EL (cell line): ENCODE results near the gene EFHC2.
"Not testable (repeated sequence)": the region's sequence is repeated elsewhere in the genome, so short reads cannot be mapped to it uniquely, and the experiment has no call there.

Experiments
- DNase-seq: peaks from one replicate; pipeline ENCODE4 v3.0.0-alpha.2; 2016

Gene EFHC2

DNA sequence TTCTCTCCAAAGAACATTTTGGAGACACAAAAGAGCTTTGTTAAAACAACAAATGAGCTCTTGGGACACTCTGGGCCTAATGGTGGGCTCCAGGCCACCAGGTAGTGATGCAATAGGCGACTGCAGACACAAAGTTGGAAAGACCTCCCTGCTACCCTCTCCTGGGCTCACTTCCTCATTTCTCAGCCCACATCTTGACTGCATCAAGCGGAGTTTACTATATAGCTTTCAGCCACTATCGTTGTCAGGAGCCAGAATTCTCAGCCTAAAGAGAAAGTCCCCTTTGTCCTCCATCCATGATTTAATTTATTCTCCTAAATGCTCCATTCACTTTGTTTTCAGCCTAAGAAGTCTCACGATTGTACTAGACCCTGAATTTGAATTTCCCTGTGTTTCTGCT lies 114.9 kb downstream of the EFHC2 start:
- no peak for DNase-seq

DNA sequence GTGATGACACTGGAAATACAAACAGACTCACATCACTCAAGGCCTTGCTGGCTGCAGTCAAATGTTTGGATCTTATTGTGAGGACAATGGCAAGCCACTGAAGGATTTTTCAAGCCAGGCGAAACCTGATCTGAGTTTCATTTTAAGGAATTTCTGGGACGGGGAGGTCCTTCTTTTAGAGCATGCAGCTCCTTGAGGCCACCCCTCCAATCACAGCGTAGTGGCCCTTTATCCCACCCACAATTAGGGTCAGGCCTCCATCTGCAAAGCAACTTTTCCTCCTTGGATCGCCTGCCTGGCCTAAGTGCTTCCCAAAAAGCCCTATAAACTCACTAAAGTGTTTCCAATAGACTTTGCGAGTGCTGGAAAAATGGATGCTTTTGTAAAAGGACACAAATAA lies 115.5 kb downstream of the EFHC2 start:
- peak; percentile 1 for DNase-seq

DNA sequence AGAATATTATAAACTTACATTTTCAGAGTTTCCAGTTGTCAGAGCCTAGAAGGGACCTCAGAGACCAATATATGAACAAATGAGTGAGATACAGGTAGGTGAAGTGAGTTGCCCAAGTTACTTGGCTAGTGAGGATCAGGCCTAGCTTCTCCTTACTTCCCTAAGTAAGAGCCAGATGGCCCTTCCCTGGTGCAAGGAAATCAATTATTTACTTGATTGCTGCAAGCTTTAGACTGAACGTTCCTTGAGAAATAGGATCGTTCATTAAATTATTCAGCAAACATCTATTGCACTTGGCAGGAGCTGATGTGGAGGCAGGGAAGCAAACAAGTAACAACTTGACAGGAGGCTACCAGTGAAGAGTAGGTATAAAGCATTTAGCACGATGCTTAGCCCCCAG lies 117.8 kb downstream of the EFHC2 start:
- DNase-seq = no peak

DNA sequence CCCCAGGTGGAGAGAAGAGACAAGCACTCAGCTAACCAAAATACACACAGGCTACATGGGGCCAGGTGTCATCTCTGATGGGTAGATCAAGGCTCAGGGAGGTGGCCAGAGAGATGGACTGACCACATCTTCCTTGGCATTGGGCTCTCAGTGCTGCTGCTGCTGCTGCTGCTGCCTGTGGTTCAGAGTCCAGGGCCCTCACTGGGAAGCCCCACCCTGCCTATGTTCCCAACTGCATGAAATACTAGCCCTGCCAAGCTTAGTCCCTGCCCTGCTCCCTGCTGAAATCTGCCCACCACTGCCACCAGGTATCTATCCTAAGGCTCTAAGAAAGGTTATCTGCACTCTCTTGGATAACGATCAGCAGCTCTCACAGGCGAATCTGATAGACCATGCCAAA lies 118.7 kb downstream of the EFHC2 start:
- no peak for DNase-seq

DNA sequence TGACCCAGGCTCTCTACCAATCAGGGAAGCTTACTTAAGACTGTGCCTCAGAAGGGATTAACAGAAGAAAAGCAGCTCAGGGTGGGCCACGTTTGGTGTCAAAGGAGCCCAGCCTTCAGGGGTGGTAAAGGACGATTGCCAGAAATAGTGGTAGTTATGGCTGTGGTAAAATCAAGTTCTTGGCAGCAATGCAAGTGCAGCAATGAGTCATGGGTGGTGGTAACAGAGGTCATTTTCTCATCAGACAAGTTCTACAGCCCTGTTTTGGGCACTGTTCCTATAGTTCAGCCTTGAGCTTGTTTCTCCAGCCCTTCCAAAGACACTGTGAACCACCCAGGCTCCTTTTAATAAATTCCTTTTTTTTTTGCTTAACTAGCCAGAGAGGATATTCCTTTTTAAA lies 120.3 kb downstream of the EFHC2 start:
- peak; percentile 57 for DNase-seq

DNA sequence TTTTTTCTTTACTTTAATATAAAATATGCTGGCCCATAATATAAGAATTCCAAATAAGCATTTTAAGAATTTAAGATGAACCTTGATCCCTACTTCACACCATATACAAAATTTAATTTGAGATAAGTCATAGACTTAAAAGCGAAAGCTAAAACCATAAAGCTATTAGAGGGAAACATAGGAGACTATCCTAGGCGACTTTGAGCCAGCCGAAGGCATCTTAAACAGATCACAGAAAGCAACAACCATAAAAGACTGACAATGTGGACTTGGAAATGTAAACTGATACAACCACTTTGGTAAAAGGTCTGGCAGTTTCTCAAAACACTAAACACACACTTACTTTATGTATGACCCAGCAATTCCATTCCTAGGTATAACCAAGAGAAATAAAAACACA lies 125.0 kb downstream of the EFHC2 start:
- no peak for DNase-seq

DNA sequence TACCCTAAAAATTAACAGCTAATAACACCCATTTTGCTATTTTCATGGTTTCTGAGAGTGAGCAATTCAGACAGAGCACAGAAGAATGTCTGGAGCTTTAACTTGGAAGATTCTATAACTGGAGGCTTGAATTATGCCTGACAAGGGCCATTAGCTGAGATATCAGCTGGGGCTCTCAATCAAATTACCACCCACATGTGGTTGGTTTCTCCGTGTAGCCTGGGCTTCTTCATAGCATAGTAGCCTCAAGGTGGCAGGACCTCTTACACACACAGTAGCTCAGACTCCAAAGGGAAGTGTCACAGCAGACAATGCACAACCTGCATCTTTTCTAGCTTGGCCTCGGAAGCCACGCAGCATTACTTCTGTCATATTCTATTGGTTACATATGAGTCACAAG lies 127.3 kb downstream of the EFHC2 start:
- DNase-seq = no peak

DNA sequence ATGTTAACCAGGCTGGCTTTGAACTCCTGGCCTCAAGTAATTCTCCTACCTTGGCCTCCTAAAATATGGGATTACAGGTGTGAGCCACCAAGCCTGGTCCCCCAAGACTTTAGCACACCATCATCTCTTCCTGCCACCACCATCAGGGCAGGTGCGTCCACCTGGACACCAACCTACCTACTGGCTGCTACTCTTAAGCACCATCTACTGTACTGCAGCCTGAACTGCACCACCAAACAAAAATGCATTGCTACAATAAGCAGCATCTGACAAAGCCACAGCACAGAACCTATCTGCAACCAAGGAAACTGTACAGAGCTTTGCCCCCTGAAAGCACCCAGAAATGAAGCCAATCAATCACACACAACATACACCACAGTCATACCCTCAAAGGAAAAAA lies 139.7 kb downstream of the EFHC2 start:
- DNase-seq = no peak

DNA sequence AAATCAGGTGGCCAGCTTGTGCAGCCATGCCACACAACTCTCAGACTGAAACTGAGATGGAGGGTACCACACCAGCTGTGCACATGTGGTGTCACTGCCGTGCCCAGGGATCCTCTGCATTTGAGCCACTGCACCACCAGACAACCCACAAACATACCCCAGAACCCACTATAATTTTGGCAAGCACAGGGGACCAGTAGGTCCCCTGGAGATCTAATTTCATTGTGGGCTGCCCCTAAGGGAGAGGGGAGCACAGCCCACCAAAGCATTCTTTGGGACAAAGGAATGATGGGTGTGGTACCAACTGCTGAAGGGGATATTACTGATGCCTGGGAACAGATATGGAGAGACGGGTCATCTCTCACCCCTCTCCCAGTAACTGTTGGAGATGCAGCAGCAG lies 140.9 kb downstream of the EFHC2 start:
- DNase-seq = no peak

DNA sequence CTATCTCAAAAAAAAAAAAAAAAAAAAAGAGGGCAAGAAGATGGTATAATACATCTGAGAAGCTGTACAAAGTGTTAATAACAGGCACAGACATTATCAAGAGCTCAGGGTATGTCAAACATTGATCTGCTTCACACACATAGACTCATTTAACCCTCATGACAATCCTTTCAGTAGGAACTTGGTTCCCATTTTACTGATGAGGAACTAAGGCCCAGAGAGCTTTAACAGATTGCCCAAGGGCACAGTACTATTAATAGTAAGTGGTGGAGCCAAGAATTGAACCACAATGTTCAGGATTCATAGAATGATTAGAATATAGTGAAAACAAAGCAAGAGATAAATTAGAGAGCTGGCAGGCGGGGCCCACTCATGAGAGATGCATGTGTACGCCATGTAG lies 154.4 kb downstream of the EFHC2 start:
- DNase-seq = no peak

DNA sequence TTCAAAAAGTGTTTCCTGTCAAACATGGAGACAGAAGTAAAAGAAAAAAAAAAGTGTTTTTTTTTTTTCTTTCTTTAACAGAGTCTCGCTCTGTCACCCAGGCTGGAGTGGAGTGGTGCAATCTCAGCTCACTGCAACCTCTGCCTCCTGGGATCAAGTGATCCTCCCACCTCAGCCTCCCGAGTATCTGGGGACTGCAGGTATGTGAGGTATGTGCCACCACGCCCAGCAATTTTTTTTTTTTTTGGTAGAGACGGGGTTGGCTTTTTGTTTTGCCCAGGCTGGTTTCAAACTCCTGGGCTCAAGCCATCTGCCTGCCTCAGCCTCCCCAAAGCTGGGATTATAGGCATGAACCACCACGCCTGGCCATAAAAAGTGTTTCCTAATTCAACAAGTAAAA lies 155.6 kb downstream of the EFHC2 start:
- not testable (repeated sequence) for DNase-seq

DNA sequence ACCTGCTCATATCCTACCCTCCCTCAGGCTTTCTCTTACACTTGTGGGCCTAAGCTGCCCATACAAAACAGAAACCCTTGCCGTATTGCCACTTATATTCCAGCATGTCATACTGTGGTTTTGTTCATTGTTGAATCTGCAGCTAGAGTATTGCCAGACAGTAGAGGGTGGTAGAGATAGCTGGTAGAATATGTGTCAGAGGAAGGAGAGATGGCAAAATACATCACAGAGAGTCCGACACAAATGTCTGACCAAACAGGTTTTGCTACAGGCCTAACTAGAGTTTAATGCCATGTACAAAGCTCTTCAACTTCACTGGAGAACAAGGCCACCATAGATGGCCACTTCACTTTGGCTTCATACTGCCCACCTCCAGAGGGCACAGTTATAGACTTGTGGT lies 160.1 kb downstream of the EFHC2 start:
- DNase-seq = no peak

DNA sequence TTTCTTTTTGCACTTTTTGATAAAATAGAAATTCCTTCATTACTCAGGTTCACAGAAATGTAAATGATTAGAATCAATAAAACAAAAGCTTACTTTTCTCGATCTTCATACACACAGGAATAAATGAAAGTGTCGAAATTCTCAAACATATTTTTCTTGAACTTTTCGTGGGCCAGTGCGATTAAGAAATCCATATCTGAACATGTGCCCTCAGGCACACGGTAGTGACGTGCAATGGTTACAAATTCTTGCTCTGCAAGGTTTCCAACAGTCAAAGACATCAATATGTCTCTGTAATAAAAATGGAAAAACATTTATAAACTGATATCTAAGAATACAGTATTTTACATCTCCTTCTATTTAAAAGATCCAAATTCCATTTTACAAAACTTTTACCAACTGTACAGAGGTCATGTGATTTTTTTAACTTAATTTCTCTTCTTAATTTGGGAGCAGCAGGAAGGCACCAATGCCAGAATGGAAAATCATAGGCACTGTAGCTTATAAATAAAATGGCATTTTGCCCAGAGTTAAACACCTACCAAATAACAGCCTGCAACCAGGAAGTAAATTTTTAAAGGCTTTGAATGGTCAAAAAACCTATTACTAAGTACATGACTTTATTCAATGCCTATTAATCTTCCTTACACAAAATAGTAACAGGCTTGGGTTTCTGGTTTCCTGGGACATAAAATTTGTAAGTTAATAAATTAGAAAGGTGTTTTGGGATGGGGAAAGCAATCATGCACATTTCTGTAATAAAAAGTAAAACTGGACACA lies 165.0 kb downstream of the EFHC2 start:
- no peak for DNase-seq

DNA sequence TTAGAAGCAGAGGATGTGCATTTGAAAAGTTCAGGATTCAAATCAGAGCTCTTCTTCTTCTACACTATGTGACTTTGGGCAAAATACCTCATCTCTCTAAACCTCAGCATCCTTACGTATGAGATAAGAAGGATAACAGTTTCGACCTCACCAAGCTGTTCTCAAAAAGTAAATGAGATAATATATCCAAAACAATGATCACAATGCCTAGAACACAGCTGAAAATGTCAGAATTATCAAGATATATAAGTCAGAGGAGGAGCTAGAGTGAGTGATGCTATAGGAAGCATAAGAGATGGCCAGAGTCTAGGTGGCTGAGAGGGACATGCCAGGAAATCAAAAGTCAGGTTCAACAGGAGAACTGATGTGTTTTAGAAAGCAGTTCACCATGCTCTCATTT lies 168.0 kb downstream of the EFHC2 start:
- no peak for DNase-seq

DNA sequence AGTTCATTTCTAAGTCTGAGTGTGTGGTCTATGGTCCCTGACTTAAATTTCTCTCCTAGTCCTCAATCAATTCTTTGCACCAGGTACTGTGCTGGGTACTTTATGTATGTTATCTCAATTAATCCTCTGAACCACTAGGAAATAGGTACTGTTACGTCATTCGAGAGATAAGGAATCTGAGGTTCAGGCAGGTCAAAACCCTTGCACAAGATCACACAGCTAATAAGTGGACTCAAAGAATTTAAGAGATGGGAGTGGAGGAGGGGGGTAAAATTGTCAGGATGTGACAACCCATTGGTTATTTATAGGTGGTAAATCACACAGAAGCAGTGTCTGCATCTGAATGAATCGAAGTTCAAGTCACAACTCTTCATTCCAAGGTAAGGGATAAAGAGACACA lies 169.4 kb downstream of the EFHC2 start:
- no peak for DNase-seq

DNA sequence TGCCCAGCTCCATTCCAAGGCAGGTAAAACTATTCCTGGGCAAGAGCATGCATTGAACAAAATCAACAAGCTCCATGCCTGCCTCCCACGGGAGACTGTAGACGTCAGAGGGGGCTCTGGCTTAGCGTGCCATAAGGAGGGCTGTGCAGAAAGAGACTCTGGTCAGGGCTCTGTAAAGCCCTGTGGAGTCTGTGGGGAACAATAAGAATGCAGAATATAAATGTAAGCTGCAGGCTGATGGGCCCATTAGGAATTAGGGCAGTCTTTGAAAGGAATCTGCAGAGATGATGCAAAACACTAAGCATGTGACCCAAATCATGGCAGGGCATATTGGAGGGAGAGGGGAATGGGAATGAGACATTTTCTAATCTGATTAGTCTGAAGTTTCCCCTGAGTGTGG lies 170.3 kb downstream of the EFHC2 start:
- no peak for DNase-seq

DNA sequence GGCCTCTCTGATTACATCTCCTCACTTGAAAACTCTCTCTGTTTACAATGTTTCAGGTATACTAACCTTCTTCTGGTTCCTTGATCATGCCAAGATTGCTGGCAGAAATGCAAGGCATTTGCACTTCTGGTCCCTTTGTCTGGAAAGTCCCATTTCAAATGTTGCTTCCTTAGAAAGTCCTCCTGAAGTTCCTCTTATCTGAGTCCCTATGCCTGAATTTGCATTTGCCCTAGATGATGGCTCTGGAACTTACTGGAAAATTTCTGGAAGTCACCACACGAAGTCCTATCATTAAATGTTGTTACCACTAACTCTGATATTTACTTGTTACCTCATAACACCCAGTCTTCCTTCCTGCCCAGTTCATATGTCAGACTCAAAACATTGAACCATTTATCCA lies 176.4 kb downstream of the EFHC2 start:
- no peak for DNase-seq

DNA sequence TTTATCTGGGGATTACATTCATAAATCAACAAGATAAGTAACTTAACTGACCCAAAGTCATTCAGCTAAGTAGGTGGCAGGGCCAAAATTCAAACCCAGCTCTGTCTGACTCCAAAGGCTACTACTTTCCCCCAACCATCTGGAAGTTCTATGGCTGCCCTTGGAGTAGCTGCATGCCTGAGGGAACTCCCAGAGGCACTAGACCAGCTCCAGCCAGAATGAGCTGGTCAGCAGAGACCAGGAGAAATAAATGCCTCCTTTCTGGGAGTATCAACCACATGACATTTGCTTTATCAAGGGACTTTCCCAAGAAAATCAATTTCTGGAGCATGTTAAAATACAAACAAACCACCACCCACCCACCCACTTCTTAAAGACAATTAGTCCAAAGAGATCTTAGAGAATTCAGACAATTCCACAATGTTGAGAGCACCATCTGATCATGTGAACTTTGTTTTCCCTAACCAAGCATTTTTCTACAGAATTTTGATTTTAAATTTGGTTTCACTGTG lies 180.5 kb downstream of the EFHC2 start:
- DNase-seq = no peak

DNA sequence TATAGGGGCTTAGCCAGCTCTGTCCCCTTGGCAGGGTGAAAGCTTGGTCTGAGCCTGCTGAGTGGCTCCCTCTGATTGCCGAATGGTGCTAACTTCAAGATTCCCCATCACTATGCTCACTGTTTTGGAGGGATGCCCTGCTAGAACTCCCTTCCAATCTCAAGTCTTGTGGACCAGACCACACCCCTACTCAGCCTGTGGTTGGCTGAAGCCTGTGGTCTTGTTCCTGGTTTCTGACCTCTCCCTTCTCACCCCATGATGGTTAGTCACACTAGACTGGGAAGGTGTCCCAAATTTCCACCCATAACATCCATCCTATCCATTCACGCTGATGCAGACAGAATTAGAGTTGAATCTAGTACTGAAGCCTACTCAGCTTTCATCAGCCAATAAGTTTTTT lies 185.6 kb downstream of the EFHC2 start:
- no peak for DNase-seq

DNA sequence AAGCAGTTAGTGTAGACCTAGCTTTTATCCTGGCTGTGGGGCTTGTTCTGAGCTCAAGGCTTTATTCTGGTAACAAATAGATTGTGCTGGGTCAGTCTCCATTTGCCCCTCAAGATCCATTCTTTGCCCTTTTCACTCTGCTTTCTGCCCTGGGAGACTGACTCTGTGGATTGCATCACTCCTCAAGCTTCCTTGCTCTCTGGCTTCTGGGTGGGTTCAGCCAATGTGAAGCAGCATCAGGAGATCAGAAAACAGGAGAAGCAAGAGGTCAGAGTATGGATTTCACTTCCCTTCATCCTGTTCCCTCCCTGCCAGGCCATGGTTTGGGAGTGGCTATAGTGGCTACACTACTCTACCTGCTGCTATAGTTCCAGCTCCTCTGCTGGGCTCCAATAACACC lies 186.2 kb downstream of the EFHC2 start:
- DNase-seq = no peak

DNA sequence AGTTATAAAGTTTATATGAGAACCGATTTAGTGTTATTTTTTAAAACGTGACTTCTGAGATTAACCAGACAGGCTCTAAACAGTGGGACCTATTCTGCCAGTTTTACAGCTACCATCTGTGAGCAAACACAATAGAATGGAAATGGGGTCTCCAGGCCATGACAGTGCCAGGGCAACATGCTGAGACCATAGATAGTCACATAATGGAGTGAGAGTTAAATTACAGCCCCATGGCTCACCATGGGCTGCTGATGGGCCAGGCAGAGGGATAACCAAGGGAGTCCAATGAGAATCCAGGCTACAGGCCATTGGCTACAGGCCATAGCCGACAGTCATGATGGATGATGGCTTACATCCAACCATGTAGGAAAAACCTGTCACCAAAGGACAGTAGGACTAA lies 186.7 kb downstream of the EFHC2 start:
- no peak for DNase-seq

DNA sequence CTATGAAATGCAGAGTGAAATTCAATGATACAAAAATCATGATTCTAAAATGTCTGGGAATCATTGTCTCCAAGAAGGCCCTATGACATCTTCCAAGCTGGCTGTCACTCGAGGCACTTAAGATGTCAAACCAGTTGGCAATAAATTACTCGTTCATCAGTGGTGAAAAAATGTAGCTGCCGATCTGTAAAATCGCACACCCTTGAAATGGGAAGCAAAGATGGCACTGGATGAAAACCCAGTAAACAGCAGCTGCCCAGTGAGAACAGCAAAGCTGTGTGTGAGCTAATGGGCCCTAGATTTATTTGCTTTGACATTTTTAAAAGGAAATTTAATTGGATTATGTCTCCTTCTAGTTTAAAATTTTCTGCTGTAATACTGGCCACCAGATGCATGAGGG lies 188.3 kb downstream of the EFHC2 start:
- DNase-seq = no peak

DNA sequence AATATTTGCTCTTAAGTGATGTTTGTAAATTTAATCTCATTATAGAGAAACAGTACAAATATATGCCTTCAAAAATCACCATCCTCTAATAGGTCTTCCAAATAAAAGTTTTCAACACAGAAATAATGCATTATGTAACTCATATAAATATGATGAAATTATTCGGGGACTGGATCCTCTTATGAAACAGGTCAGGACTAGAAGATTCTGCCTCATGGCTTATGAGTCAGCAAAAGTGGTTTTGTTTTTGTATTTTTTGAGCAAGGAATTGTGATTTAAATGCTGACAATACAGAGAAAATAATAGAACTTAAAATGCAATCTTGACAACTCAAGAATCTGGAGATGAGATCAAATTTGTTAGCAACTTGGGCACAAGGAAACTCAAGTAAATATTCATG lies 190.6 kb downstream of the EFHC2 start:
- DNase-seq = no peak

DNA sequence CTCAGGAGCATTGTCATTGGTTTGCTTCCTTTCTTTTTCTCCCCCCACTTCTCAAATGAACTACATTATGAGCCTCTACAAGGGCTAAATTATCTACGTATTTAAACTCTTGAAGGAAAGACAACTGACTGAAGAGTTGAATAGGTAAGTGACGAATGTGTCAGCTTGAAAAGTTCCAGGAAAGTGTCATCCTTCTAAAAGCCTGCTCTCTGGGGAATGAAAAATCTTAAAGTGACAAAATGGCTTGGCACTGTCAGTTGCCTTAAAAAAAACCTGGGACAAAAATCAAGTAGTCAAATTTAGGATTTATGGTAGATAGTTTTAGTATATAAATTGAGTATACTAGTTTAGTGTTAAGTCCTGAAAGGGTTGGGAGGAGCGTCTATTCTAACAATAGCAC lies 196.3 kb downstream of the EFHC2 start:
- no peak for DNase-seq

DNA sequence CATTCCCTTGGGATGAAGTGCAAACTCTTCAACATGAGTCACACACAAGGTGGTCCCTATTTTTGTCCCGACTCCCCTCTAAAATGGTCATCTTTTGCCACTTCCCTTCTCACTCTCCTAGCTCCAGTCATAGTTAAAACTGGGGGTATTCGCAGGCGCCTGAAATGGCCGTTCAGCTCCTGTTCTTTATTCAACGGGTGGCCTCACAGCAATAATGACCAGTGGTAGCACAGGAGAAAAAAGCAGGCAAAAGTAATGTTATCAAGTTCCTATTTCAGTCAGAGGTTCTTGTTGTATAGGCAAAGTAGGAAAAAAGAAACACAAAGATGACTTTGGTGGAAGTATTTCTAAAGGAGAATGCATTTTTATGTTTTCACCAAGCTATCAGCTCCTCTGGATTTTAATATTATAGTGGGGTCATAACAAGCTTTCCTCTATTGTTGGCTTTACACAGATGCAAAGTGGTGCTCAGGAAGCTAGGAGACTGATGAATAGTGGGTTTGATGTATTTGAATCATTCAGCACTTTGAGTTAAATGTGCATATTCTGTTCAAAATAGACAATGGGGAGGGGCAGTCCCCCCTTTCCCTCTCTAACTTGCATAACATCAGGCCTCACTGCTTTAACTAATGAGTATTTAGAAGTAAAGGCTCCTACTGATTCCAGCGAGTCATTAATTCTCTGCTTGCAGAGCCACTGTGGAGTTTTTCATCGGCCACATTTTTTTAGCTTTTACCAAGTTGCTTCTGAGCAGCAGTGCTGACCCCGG lies 199.1 kb downstream of the EFHC2 start:
- DNase-seq = no peak
